Activated CD4-positive, alpha-beta T cell treated with anti-CD3 and anti-CD28 coated beads for 1 hour (primary cell): ENCODE data around the gene CALN1.

Experiments used
- DNase-seq: peaks from one replicate; pipeline ENCODE4 v3.0.0-alpha.2; 2020

CALN1 gene

DNA sequence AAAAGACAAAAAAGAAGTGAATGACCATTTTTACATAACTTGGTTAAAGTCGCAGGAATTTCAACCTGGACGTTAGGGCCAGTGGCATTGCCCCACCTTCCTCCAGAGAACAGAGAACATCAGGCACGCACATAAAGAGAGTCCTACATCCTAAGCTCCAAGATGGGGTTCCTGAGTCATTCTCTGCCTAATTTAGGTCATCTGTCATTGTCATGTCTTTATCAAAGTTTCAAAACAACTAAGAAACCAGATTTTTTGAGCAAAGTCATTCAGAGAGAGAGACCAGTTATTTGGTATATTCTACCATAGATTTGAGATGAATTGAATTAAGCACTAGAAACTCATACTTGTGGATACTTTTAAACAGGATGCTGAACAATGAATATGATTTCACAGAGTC lies 241.7 kb downstream of the CALN1 start:
- no peak for DNase-seq

DNA sequence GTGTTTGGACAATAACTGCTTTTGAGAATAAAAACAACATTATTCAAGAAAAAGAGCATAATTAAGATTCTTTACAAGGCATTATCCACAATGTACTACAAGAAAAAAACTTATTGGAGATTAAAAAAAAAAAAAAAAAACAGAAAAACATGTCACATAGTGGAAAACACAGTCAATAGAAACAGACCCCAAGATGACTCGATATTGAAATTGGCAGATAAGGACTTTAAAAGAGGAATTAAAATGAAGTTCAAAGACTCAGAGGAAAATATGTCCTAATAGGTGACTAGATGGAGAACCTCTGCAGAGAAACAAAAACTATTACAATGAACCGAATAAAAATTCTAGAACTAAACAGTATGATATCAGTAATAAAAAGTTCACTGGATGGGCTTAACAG lies 248.9 kb downstream of the CALN1 start:
- no peak for DNase-seq

DNA sequence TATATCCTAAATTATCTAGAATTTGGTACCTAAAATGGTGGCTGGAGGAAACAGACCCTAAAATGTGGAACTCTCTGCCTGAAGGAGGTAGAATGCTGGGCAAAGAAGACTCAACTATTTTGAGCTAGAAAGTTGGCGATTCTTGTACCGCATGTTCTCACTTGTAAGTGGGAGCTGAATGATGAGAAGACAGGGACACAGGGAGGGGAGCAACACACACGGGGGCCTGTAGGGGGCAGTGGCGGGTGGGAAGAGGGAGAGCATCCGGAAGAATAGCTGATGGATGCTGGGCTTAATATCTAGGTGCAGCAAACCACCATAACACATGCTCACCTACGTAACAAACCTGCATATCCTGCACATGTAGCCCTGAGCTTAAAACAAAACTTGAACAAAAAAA lies 250.6 kb downstream of the CALN1 start:
- no peak for DNase-seq

DNA sequence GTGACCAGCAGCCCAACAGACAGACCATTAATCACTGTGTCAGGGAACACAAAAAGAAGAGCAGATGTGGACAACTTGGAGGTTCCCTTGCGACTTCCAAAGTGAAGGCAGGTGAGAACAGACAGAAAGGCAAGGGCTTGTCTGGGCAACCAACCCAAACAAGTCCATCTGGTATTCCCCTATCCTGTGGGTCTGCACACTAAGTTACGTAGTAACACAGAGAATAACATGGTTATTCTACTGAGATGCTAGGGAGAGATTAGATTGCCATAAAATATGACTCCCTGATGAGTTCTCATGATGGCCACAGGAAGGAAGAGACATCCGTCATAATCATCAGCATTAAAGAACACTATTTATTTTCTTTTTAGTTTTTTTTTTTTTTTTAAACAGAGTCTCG lies 252.2 kb downstream of the CALN1 start:
- no peak for DNase-seq

DNA sequence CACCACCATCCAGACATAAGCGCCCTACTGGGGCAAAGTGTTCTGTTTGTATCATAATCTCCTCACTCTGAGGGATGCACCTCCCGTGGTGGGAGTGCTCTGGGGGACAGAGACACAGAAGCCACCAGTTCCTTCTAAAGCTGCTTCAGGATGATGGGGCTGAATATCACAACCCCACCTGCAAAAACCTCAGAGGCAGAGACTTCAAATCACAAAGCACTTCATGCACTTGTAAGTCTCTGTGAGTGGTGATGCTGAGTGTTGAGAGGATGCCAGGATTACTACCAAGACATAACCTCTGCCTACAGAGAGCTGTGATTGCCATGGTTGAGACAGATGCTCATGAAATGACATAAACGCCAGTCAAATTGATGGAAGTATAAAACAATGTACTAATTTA lies 255.5 kb downstream of the CALN1 start:
- no peak for DNase-seq

DNA sequence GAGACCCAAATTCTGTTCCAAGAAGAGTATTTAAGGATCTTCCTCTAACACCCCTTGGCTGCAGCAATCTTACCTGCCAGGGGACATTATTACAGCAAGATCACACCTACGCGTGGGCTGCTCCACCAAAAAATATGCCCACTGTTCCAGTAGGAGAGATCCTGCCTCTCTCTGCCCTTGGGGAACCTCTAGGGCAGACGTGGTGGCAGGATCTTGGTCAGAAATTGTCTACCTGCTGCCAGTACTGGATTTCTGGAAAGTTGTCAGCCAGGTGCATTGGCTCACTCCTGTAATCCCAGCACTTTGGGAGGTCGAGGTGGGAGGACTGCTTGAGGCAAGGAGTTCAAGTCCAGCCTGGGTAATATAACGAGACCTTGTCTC lies 259.0 kb downstream of the CALN1 start:
- DNase-seq, result no peak

DNA sequence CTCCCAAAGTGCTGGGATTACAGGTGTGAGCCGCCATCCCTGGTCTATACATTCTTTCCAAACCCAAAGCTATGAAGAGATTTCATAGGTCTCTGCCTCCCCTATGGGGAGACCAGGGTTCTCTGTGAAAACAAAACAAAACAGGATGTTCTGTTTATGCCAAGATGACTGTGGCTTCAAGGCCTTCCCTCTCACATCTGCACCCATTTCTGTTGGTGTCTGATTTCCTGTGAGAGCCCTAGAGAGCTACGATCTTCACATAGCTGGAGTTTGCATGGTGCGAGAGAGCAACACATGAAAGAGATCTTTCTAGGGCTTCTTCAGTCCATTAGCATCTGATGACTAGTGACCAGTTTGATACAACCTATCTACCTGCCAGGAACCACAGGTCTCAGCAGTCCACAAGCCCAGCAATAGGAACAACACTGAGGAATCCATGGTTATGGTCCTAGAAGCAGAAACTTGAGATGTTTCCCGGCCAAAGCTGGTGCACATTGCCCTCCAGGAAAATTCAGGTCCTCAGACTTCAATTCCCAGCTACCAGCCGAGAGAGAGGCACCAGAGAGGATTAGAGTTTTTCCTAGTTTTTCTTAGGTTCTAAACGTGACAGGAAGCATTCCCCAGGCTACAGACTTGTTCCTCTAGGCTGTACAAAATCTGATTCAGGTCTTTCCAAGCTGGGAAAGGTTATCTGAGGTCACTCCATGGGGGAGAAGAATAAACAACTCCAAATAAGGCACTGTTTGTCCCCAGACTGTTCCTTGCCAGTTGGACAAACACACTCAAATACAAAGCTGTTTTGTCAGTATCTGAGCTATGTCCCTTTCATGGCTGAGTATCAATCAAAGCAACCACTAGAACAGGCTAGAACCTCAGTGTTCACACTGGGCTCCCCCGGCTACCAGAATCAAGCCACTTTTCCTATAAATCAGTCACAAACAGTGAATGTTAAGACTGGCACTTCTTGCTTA lies 259.7 kb downstream of the CALN1 start:
- no peak for DNase-seq

DNA sequence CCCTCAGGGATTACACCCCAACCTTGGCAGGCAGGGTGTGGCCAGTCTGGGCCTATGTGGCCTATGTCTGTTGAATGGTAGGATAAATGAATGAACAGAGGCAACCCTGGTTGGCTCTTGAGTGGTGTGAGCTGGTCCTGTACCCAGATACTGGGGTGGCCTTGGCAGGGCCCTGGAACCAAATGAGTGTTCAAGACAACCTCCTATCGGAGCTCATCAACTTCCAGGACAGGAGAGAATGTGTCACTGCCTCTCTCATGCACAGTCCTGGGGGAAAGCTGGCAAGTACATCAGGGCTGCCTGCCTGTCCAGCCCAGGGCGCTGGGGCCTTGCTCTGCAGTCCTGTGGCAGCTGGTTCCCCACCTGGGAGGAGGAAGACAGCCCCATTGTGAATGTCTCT lies 271.6 kb downstream of the CALN1 start:
- DNase-seq, result no peak

DNA sequence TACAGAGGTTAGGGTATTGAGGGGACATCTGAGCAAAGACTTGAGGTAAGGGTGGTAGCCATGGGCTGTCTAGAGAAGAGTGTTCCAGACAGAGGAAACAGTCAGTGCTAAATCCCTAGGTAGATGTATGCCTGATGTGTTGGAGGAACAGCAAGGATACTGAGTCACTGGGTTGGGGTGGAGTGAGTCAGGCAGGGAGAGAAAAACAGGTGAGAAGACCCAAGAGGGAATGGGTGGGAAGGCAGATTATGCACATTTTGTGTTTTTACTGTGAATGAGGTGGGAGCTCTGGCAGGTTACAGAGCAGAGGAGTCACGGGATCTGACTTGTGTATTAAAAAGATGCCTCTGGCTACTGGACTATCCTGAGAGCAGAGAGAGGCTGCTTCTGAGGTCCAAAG lies 285.0 kb downstream of the CALN1 start:
- no peak for DNase-seq

DNA sequence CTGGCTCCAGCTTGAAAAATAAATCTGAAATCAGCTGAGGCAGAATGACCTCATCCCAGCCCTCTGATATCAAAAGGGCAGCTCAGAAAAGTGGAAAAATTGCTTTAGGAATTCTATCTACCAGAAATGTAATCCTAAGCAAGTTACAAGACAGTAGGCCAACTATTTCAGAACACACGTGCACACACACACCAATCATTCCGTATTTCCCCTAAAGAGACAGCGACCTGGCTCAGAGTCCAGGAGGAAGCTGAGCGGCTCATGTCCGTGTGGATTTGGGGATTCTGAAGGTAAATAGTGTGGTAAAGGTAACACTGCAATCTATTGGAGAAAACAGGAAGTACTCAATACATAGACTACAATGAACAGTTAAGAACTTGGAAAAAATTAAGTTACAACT lies 288.2 kb downstream of the CALN1 start:
- DNase-seq, result no peak

DNA sequence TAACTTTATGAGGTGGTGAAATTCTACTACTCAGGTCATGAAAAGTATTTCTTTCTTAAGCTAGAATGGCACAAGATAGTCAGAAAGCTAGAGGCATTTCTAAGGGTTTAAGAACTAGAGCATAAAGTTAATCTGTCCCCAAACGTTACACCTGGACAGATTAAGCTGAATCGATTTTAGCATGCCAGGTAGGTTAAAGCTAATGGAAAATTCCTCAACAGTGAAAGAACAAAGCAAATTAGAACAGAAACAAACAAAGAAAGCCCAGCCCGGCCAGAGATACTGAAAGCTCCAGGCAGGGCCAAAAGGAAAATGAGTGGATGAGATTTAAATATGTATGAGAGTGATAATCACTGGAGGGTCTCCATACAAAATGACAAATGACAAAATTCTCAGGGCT lies 293.8 kb downstream of the CALN1 start:
- no peak for DNase-seq

DNA sequence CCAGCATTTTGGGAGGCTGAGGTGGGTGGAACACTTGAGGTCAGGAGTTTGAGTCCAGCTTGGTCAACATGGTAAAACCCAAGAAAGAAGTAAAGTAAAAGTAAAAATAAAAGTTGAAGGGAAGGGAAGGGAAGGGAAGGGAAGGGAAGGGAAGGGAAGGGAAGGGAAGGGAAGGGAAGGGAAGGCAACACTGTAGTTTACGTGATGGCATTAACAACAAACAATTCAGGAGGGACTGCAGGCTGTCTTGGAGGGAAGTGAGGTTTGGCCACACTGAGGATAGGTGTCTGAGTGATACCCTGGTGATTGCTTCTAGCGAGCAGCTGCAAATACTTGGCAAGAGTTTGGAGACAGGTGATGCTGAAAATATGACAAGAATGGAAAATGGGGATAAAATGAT lies 298.0 kb downstream of the CALN1 start:
- DNase-seq, result no peak

DNA sequence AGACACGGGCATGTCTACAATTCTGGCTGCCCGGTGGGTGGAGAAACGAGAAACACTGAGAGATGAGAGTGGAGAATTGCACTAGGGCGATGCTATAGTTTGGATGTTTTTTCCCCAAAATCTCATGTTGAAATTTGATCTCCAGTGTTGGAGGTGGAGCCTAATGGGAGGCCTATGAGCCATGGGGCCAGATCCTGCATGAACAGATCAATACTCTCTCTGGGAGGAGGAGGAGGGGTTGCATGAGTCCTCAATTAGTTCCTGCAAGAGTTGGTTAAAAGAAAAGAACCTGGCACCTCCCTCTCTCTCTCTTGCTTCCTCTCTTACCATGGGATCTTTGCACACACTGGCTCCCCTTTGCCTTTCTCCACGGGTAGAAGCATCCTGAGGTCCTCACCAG lies 299.1 kb downstream of the CALN1 start:
- no peak for DNase-seq

DNA sequence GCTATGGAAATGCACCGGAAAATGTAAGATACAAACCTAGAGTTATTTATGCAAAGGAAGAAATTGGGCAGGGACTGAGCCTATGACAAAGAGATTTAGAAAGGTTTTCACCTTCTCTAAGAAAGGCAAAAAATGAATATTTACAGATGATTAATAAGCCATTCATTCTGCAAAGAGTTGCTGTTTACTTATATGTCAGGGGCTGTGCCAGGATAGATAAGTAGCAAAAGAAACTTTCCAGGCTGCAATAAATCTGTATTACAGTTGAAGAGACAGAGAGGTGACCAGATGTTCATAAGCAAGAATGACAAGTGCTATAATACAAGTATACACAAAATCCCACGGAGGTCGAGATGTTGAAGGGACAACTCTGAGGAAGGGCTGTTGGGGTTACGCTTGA lies 299.6 kb downstream of the CALN1 start:
- no peak for DNase-seq

DNA sequence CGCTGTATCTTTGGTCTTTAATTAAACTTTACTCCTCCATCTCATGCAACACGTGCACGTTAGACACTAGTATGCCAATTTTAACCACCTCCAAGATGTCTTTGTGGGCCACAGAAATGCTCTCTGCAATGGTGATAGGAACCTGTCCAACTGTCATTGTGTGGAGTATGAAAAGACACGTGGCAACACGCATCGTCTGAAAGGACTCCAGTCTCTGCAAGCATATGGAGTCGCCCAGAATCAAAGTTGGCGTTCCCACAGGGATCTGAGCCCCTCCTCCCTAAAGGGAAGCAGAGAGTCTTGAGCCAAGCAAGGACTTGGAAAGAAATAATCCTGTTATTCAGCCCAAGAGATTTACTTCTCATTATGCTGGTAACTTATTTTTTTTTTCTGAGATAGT lies 301.1 kb downstream of the CALN1 start:
- no peak for DNase-seq

DNA sequence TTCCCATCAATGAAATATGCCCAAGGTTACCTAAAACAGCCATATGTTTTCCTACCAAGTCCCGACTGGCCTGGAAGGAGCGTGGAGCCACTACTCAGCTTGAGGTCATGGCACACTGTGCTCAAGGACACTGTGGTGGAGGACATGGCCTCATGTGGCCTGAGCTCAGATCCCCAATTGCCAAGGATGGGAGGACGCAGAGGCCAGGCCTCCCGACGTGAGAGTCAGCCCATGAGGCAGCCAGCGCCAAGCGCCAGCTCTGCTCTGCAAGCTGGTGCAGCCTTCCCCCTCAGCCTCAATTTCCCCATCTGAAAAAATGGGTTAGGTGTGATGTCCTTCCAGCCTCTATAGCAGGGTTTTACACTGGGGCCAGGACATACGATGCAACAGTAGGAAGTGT lies 302.6 kb downstream of the CALN1 start:
- no peak for DNase-seq

DNA sequence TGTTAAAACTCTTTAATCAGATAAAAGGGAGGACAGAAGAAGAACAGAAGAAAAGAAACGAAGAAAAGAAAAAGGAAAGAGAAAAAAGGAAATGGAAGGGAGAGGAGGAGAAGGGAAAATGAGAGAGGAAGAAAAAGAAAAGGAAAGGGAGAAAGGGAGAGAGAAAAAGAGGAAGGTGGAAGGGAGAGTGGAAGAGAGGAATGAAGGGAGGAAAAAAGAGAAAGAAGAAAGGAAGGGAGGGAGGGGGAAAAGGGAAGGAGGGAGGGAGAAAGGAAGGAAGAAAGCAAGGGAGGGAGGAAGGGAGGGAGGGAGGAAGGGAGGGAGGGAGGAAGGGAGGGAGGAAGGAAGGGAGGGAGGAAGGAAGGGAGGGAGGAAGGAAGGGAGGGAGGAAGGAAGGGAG lies 305.7 kb downstream of the CALN1 start:
- no peak for DNase-seq

DNA sequence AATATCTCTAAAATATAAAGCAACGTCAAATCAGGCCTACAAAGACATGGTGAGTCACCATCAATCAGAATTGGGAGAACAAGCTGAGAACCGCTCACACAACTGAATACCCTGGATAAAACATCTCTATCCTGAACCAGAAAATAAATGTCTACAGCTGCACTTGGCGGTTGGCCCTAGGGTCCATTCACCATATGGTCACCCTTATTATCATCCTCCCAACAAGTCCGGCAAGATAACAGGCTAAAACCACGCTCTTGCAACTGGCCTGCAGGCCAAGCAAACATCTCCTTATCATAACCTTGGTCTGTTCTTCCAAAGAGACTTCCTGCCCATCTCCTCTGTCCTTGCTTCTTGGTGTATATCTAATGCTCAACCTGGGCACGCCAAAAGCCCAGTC lies 310.7 kb downstream of the CALN1 start:
- DNase-seq, result no peak

DNA sequence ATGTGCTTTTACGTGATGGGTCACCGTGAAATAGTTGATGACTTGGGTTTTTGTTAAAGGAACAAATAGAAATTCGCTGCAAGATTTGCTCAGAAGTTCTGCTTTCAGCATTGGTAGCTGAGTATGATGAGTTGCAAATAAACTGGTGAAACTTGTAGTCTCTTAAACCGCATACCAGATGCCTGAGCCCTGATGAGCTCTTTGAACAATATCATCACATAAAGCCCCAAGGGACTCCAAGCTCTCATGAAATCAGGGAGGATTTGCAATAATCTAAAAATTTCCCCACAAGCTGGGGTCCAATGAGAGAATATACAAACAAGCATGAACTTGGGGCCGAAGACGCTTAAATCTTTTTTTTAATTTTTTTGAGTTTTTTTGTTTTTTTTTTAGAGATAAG lies 312.4 kb downstream of the CALN1 start:
- no peak for DNase-seq

DNA sequence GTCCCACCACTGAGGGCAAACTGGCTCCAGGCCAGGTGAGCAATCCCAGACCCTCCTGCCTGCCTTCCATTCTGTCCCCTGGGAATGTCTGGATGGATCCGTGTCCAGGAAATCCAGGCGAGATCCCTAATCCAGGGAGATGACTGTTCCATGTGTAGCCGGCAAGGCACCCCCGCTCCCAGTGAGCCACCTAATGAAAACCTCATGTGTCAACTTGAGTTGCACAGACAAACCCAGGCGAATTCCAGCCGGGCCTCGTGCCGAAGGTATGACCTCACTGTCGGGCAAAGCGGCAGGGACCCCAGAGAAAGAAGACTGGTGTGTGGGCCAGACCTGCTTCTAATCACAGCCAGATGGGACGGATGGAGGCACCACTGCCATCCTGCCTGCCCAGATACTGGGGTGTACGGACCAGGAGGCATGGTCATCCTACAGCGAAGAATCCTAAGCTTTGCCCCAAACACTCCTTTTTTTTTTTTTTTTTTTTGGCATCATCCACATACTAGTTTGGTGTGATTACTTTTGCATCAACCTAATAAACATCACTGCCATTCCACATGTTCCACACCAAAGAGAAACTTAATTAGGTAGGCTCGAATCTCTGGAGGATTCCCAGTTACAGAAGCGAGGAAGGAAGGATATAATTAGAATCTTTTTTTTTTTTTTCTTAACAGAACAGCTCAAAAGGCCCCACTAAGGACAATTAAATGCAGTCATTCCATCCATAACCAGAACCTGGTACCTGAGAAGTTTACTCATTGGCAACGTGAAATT lies 313.1 kb downstream of the CALN1 start:
- no peak for DNase-seq

DNA sequence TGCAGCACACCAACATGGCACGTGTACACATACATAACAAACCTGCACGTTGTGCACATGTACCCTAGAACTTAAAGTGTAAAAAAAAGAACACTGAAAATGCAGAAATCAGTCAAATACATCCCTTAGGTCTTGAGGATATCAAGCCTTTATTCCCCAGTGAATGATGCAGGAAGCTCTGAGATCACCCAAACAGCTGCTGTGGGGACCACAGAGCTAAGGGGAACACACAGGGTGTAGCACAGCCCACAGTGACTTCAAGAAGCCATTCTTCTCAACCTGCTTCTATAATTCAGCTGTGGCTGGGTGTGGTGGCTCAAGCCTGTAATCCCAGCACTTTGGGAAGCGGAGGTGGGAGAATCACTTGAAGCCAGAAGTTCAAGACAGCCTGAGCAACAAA lies 314.9 kb downstream of the CALN1 start:
- DNase-seq, result no peak

DNA sequence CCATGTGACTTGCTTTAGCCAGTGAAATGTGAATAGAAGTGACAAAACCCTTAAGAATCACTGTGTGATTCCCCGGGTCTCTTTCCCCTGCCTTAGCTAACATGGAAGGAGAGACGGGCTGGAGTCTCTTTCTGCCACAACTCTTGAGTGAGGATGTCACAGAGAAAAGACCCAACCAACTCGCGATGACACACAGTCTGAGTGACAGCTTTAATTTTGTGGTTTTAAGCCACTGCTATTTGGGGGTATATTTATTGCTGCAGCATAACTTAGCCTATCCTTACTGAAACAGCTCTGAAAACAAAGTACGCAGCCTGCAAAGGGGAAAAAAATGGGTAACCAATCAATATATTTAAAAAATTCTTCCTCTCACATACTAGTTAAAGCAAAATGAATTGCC lies 319.4 kb downstream of the CALN1 start:
- no peak for DNase-seq

DNA sequence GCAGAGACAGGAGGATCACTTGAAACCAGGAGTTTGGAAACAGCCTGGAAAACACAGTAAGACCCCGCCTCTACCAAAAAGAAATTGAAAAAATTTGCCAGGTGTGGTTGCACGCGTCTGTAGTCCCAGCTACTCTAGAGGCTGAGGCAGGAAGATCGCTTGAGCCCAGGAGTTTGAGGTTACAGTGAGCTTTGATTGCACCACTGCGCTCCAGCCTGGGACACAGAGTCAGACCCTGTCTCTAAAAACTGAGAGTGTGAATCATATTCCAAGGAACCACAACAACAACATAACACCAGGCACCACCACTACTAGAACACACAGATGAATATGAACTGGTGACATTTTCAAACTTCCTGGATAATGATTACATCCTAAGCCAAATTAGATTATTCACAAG lies 324.2 kb downstream of the CALN1 start:
- DNase-seq, result no peak

DNA sequence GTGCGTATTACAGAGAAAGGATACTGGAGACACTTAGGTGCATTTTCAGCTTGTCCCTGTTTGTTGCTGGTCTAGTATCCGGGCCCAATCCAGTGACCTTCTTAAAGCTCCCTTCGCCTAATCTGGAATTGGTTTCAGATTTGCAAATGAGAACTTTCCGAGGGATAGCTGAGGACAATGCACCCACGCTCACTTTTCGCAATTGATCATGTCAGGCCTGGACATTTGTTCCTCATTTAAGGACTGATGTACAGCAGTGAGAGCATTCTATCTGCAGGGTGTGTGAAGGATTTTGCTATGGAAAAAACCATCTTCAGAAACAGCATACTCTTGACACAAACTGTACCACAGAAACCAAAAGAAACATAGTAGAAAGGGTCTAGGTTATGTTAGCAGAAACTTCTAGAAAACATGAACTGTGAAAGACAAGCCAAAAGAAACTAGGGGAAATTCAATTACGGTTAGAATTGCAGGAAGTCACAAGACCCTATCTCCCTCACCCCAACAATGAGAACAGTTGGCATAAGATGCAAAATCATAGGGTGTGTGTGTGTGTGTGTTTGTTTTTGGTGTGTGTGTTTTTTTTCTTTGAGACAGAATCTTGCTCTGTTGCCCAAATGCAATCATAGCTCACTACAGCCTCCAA lies 331.1 kb downstream of the CALN1 start:
- DNase-seq, result no peak
